ENCODE measurements around the gene PAQR4. TPM values are rescaled to one million over a fixed set of nuclear protein-coding genes. Genes with fewer than 3 reads are reported as not detected.

Gene PAQR4
- total and polyA plus RNA-seq, 2 of the 13 experiments (the other 11 are each of a cell fraction or from before 2014, with no cell fraction given) = 15.9 to 24.8 TPM

GRCh38 chr16:2980227-2981176 is 11.4 kb downstream of the PAQR4 start, which contains the start of gene PKMYT1 (continued):
- TF ChIP-seq NONO (IDR thresholded peaks at IDR 0.05) = no peak
- TF ChIP-seq NONO (CRISPR knock-in tag; conservative IDR thresholded peaks at IDR 0.05) = peak; percentile 89
- TF ChIP-seq TOPORS (CRISPR knock-in tag; IDR thresholded peaks at IDR 0.05) = peak; percentile 37; the same call in 1 of the 2 replicates
- no peak for TF ChIP-seq BORCS8-MEF2B (CRISPR knock-in tag; IDR thresholded peaks at IDR 0.05)
- TF ChIP-seq ZFY (CRISPR knock-in tag; IDR thresholded peaks at IDR 0.05) = peak; percentile 95
- no peak for TF ChIP-seq ONECUT2 (CRISPR knock-in tag; IDR thresholded peaks at IDR 0.05)
- TF ChIP-seq SRF (IDR thresholded peaks at IDR 0.05; ENCODE audit: low read depth, low read length) = no peak
- TF ChIP-seq ZNF850 (CRISPR knock-in tag; conservative IDR thresholded peaks at IDR 0.05) = no peak
- TF ChIP-seq ELF3 (CRISPR knock-in tag; IDR thresholded peaks at IDR 0.05) = peak; percentile 30; the same call in 1 of the 2 replicates
- TF ChIP-seq ZNF556 (CRISPR knock-in tag; IDR thresholded peaks at IDR 0.05; ENCODE audit: borderline replicate concordance) = no peak
- TF ChIP-seq IKZF1 (IDR thresholded peaks at IDR 0.05) = no peak
- TF ChIP-seq GPBP1L1 (CRISPR knock-in tag; IDR thresholded peaks at IDR 0.05) = no peak
- no peak for TF ChIP-seq XRCC5 (optimal IDR thresholded peaks at IDR 0.05; ENCODE audit: low read length)
- no peak for TF ChIP-seq SMARCE1 (IDR thresholded peaks at IDR 0.05; ENCODE audit: borderline replicate concordance)
- TF ChIP-seq RAD51 (IDR thresholded peaks at IDR 0.05; ENCODE audit: borderline replicate concordance) = no peak
- 0 out of 2 replicates have a peak, but pooled peaks have one; percentile 52 for TF ChIP-seq POGK (CRISPR knock-in tag; conservative IDR thresholded peaks at IDR 0.05)
- no peak for TF ChIP-seq ZNF512 (CRISPR knock-in tag; IDR thresholded peaks at IDR 0.05)
- no peak for TF ChIP-seq ZNF234 (CRISPR knock-in tag; conservative IDR thresholded peaks at IDR 0.05)
- TF ChIP-seq ZNF253 (CRISPR knock-in tag; IDR thresholded peaks at IDR 0.05; ENCODE audit: borderline replicate concordance) = no peak
- no peak; the same call in none of the 2 replicates for TF ChIP-seq KDM5B (CRISPR knock-in tag; IDR thresholded peaks at IDR 0.05; ENCODE audit: borderline replicate concordance)
- TF ChIP-seq ATF2 (CRISPR knock-in tag; IDR thresholded peaks at IDR 0.05) = no peak
- no peak for TF ChIP-seq NCOA5 (CRISPR knock-in tag; IDR thresholded peaks at IDR 0.05)
- TF ChIP-seq PHF21A (CRISPR knock-in tag; IDR thresholded peaks at IDR 0.05) = no peak
- no peak; the same call in 1 of the 2 replicates for TF ChIP-seq ZNF224 (CRISPR knock-in tag; IDR thresholded peaks at IDR 0.05)
- no peak for TF ChIP-seq ZNF180 (CRISPR knock-in tag; IDR thresholded peaks at IDR 0.05; ENCODE audit: borderline replicate concordance, low read depth)
